Tibial nerve (tissue), 4 donors: ENCODE data around the gene S100A14. TPM values are rescaled to one million over a fixed set of nuclear protein-coding genes. Genes with fewer than 3 reads are reported as not detected.
A peak's percentile ranks its signal among the peaks of the same experiment; 100 is the strongest.

ENCODE experiments used
- DNase-seq, 2 donors: peaks; one replicate each; pipeline ENCODE4 v3.0.0-alpha.2; 2019; ENCODE audit warnings: low spot score in 2 of 2
- H3K27ac ChIP-seq, 4 donors: fragments of 200-600 bp; sonication (generic) in 3 of 4; one replicate each; pipeline ENCODE4 v1.5.1; 2017 to 2019; ENCODE audit warnings: mild to moderate bottlenecking in 1 of 4
- H3K27me3 ChIP-seq, 2 donors: fragments of 200-600 bp; sonication (generic) in 1 of 2; one replicate each; pipeline versions ENCODE4 v1.5.1 to v1.6.0; 2017 to 2019
- H3K36me3 ChIP-seq, 3 donors: fragments of 200-600 bp; sonication (generic); one replicate each; pipeline ENCODE4 v1.5.1; 2018 to 2019
- H3K4me1 ChIP-seq, 4 donors: fragments of 200-600 bp; sonication (generic) in 3 of 4; one replicate each; pipeline ENCODE4 v1.5.1; 2017 to 2019
- H3K4me3 ChIP-seq, 4 donors: fragments of 200-600 bp; sonication (generic) in 3 of 4; one replicate each; pipeline ENCODE4 v1.5.1; 2017 to 2019; ENCODE audit warnings: mild to moderate bottlenecking in 1 of 4, moderate library complexity in 1 of 4
- H3K9me3 ChIP-seq, 4 donors: fragments of 200-600 bp; sonication (generic) in 3 of 4; one replicate each; pipeline ENCODE4 v1.5.1; 2017 to 2019
- CTCF ChIP-seq, 5 experiments: fragments of 200-600 bp in 3 of 5; fragments of 450-650 bp in 2 of 5; sonication (generic) in 3 of 5; IDR thresholded peaks; one replicate each; pipeline ENCODE4 v1.5.1; 2016 to 2019; ENCODE audit warnings: antibody characterized with exemption in 5 of 5, mild to moderate bottlenecking in 3 of 5, moderate library complexity in 2 of 5
- EP300 ChIP-seq, 2 donors: sonication (generic); formaldehyde crosslinking; IDR thresholded peaks; one replicate each; pipeline ENCODE4 v1.6.1; 2017; ENCODE audit warnings: antibody characterized with exemption in 2 of 2, mild to moderate bottlenecking in 1 of 2
- POLR2A ChIP-seq, 2 donors: fragments of 450-650 bp; IDR thresholded peaks; one replicate each; pipeline ENCODE4 v1.6.1; 2017; ENCODE audit warnings: antibody characterized with exemption in 2 of 2, mild to moderate bottlenecking in 2 of 2, moderate library complexity in 2 of 2
- WGBS, 2 donors: methylation state at CpG; one replicate each; pipeline ENCODE4 v1.1.5; 2018; 5-methylcytosine and 5-hydroxymethylcytosine counted together
- total RNA-seq, 4 donors: library from RNA; depleted of rRNA; stranded (reverse); fragments of >200 nt; gene quantifications; one replicate each; pipeline ENCODE4 v1.1.0, GENCODE V29; 2016

The S100A14 gene
- total RNA-seq, 4 donors from 2014 or later = 15.3 TPM; not detected in 3

DNA sequence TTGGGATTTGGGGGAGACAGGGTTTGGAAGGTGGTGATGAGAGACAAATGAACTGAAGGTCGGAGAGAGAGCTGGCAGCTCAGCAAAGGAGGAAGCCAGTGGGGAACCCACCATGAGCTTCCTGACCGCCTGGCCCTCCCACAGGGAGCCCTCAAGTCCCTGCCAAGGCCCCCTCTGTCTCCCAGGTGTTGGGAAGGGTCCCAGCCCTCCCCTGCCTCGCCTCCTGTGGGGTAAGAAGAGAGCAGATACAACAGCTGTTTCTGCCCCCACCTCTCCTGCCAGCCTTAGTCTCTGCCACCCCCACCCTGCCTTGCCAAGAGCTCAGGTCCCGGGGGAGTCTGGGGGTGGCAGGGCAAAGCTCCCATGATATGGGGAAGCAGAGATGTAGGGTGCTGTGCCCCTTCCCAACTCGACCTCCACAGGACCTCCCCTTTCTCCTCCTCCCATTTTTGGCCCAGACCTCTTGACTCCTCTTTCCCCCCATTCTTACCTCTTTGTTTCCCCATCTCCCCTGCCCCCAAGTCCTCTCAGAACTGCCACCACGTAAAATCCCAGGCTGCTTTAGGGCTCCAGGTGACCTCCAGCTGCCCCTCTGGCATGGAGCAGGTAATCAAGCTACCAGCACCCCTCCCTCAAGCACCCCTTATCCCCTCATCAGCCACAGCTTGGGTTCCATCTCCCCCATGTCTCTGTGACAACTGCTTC, 12.7 kb upstream of the S100A14 start:
- H3K4me3 ChIP-seq = no peak overlapping the region
- peak overlapping the region; percentile 79 to 96 (median 86) for H3K27ac ChIP-seq
- H3K27me3 ChIP-seq = no peaks in the 10 kb centered on the region
- no peak for TF ChIP-seq POLR2A (IDR thresholded peaks at IDR 0.05)
- no peak for TF ChIP-seq EP300 (IDR thresholded peaks at IDR 0.05)
- TF ChIP-seq CTCF (IDR thresholded peaks at IDR 0.05) = no peak
- H3K4me1 ChIP-seq = peaks cover 0 to 62% (median 25%) of the 10 kb centered on the region in 4 donors
- no peak for DNase-seq
- peaks cover 0 to 11% (median 0%) of the 10 kb centered on the region in 3 donors for H3K36me3 ChIP-seq
- 77 to 88% methylated on average over 6 of the region's 6 CpGs for WGBS, 2 donors
- no peaks in the 10 kb centered on the region for H3K9me3 ChIP-seq

- H3K27ac ChIP-seq = peak within 1 kb of the TSS; percentile 79 to 96 (median 86)
- DNase-seq = no peak
- TF ChIP-seq CTCF (IDR thresholded peaks at IDR 0.05) (peak in 2 of 5 experiments; percentile 7 to 18), POLR2A (IDR thresholded peaks at IDR 0.05) (no peak), EP300 (IDR thresholded peaks at IDR 0.05) (no peak)
- H3K4me1 ChIP-seq = peaks cover 0 to 64% (median 24%) of the 10 kb centered on the region in 4 donors
- H3K27me3 ChIP-seq = no peaks in the 10 kb centered on the region
- whole genome bisulfite sequencing, 2 donors = 43 to 46% methylated on average over 5 to 10 of the region's 10 CpGs
- no peaks in the 10 kb centered on the region for H3K9me3 ChIP-seq
- peak within 1 kb of the TSS; percentile 25 to 56 (median 48) for H3K4me3 ChIP-seq
- peaks cover 0 to 14% (median 0%) of the 10 kb centered on the region in 3 donors for H3K36me3 ChIP-seq
Measured at GRCh38 chr1:153627715-153628626, 11.8 kb upstream of the S100A14 start, which contains the start of gene S100A1. Gene S100A1 (plus strand): TSS chr1:153628434. CDS start chr1:153630522, 2,088 bp downstream.

GRCh38 chr1:153626904-153627714, 11.0 kb upstream of the S100A14 start, which contains the start of gene S100A13:
Gene S100A13 (minus strand): TSS chr1:153627505. CDS start chr1:153626472, 1,033 bp downstream.
- peaks cover 0 to 62% (median 22%) of the 10 kb centered on the region in 4 donors for H3K4me1 ChIP-seq
- WGBS, 2 donors = 6 to 8% methylated on average over 25 to 28 of the region's 28 CpGs
- TF ChIP-seq CTCF (IDR thresholded peaks at IDR 0.05) (peak in 4 of 5 experiments; percentile 31 to 63 (median 44)), EP300 (IDR thresholded peaks at IDR 0.05) (peak in 1 of 2 donors; percentile 85), POLR2A (IDR thresholded peaks at IDR 0.05) (peak in 1 of 2 donors; percentile 60)
- H3K27ac ChIP-seq = peak within 1 kb of the TSS; percentile 79 to 96 (median 86)
- peak within 1 kb of the TSS; percentile 25 to 56 (median 48) for H3K4me3 ChIP-seq
- peaks cover 0 to 18% (median 0%) of the 10 kb centered on the region in 3 donors for H3K36me3 ChIP-seq
- H3K27me3 ChIP-seq = no peaks in the 10 kb centered on the region
- no peaks in the 10 kb centered on the region for H3K9me3 ChIP-seq
- DNase-seq = peak; percentile 65 to 68

GRCh38 chr1:153626477-153626903, 10.4 kb upstream of the S100A14 start:
- H3K4me1 ChIP-seq = peaks cover 0 to 62% (median 22%) of the 10 kb centered on the region in 4 donors
- H3K27ac ChIP-seq = peak overlapping the region; percentile 79 to 96 (median 86)
- TF ChIP-seq CTCF (IDR thresholded peaks at IDR 0.05) (no peak), POLR2A (IDR thresholded peaks at IDR 0.05) (no peak), EP300 (IDR thresholded peaks at IDR 0.05) (no peak)
- peaks cover 0 to 18% (median 0%) of the 10 kb centered on the region in 3 donors for H3K36me3 ChIP-seq
- H3K27me3 ChIP-seq = no peaks in the 10 kb centered on the region
- peak overlapping the region; percentile 25 to 56 (median 48) for H3K4me3 ChIP-seq
- H3K9me3 ChIP-seq = no peaks in the 10 kb centered on the region
- no peak for DNase-seq
- WGBS, 2 donors = 36 to 44% methylated on average over 3 of the region's 3 CpGs
